ENCODE results near the gene POU3F2.

DNA sequence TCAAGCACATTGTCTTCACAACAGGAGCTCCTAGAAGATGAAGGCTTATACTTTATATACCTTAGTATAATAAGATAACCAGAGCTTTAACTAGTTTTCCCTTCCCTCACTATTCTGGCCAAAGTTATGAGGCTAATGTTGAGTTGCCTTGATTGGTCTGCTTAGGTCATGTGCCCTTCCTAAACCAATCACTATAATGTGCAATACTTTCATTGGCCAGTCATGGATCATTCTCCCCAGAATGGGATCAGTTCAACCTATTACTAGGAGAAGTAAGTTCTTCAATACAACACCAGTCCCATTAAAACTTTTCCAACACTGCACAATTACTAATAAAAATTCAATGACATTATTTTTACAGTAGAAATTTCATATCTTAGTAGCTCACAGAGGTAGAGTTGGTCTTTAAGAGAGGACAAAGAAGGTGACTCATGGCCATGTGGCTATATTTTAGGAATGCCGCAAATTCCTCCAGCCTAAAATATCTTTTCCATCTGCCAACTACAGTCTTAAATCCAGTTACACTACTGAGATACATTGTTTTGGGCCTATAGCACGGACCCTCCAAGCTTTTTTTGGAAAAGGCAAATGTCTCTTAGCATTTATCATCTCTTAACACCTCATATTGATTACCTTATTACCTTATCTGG lies 12.5 kb upstream of the POU3F2 start:
- TF ChIP-seq POLR2A (IDR thresholded peaks at IDR 0.05; ENCODE audit: low read depth, low read length), result no peak
- TF ChIP-seq, protein P1, sequence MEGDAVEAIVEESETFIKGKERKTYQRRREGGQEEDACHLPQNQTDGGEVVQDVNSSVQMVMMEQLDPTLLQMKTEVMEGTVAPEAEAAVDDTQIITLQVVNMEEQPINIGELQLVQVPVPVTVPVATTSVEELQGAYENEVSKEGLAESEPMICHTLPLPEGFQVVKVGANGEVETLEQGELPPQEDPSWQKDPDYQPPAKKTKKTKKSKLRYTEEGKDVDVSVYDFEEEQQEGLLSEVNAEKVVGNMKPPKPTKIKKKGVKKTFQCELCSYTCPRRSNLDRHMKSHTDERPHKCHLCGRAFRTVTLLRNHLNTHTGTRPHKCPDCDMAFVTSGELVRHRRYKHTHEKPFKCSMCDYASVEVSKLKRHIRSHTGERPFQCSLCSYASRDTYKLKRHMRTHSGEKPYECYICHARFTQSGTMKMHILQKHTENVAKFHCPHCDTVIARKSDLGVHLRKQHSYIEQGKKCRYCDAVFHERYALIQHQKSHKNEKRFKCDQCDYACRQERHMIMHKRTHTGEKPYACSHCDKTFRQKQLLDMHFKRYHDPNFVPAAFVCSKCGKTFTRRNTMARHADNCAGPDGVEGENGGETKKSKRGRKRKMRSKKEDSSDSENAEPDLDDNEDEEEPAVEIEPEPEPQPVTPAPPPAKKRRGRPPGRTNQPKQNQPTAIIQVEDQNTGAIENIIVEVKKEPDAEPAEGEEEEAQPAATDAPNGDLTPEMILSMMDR (IDR thresholded peaks at IDR 0.05; ENCODE audit: extremely low read depth in 1 of 2, insufficient read depth in 1 of 2, low read depth in 1 of 2, low read length in 2 of 2), result no peak
- no peak for TF ChIP-seq POLR2AphosphoS5 (IDR thresholded peaks at IDR 0.05; ENCODE audit: insufficient read depth, low read depth, low read length)
- no peak for TF ChIP-seq EZH2 (IDR thresholded peaks at IDR 0.05; ENCODE audit: borderline replicate concordance, low read depth, low read length, severe bottlenecking)
- no peak for TF ChIP-seq GATA2 (IDR thresholded peaks at IDR 0.05; ENCODE audit: insufficient read depth, insufficient read length, low read depth, low read length)
- no peak for TF ChIP-seq FOS (IDR thresholded peaks at IDR 0.05; ENCODE audit: borderline replicate concordance, insufficient read depth, low read length)
- no peak for TF ChIP-seq MYC (IDR thresholded peaks at IDR 0.05; ENCODE audit: low read depth, low read length)
- TF ChIP-seq JUN (IDR thresholded peaks at IDR 0.05; ENCODE audit: borderline replicate concordance, insufficient read depth, insufficient read length, low read depth), result no peak

All from endothelial cell of umbilical vein (primary cell).